Muscle of back (tissue), 11 donors: ENCODE measurements around the gene COL5A1. TPM values are rescaled to one million over a fixed set of nuclear protein-coding genes. Genes with fewer than 3 reads are reported as not detected.

Source experiments
- DNase-seq, 3 donors: peaks; one replicate each; pipeline versions ENCODE4 v3.0.0 to v3.0.0-alpha.2; 2013
- polyA plus RNA-seq, 10 donors: library from polyadenylated mRNA; unstranded; fragments of 120-200 nt; gene quantifications; one replicate each; pipeline ENCODE4 v1.2.1, GENCODE V29; 2013; ENCODE audit not compliant: insufficient read length in 10 of 10

Gene COL5A1
- polyA plus RNA-seq, 10 donors: 413 to 997 (median 534) TPM

GRCh38 chr9:134830926-134831720 lies 189.5 kb downstream of the COL5A1 start:
- no peak for DNase-seq

DNA sequence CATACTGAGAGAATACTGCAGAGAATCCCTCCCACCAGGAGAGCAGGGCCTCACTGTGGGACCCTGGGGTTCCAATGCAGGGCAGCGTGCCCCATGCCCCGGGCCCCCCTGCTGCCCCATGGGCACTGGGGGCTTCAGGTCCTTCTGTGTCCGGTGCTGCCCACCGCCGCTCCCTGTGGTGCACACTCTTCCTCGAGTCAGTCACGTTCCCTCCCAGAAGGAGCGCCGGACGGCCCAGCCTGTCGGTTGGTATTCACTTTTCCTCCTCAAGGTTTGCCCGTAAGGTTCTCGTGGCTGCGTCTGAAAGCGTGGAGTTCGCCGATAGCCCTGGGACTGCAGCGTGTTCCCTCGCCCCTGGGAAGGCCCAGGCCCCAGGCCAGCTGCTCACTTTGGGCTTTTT lies 190.9 kb downstream of the COL5A1 start:
- no peak for DNase-seq

DNA sequence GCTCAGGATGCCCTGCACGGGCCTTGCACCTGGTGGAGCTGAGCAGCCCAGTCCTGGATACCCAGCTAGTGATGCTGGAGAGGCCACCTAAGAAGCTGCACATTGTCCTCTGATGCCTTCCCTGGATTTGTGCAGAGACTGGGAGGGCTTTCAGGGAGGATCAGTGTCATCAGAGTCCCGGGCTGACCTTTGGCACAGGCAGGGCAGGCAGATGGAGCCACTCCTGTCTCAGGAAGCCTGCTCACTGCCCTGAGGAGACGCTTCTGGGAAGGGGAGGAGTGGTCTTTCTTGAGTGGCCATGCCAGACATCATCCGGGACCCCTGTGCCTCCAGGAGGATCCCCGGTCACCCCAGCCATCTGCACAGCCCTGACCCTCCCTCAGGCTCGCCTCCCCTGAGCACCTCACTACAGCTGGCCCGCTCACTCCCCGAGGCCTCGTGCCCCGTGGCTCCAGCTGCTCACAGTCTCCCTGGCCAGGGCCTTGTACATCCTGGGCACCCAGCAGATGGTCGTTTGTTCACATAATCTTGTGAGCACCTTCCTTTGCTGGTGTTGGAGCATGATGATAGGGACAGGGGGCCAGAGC lies 191.8 kb downstream of the COL5A1 start:
- no peak for DNase-seq

GRCh38 chr9:134834217-134834956 lies 192.8 kb downstream of the COL5A1 start:
- no peak for DNase-seq

- no peak for DNase-seq
These were observed 193.4 kb downstream of the COL5A1 start for GRCh38 chr9:134834957-134835419.

GRCh38 chr9:134835448-134835847 lies 193.8 kb downstream of the COL5A1 start:
- peak in 1 of 3 donors; percentile 35 for DNase-seq

DNA sequence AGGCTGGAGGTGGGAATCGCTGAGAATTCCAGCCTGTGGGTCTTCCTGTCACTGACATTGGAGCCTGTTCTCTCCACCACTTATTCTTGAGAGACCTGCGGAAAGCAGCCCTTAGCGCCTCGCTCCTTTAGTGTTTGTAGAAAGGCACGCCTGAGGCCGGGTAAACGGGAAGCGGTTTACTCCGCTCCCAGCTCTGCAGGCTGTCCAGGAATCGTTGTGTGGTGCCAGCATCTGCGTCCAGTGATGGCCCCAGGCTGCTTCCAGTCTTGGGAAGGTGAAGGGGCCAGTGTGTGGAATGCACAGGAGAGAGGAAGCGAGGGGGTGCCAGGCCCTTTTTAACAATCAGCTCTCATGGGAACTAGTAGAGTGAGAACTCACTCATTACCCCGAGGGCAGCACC lies 194.4 kb downstream of the COL5A1 start:
- no peak for DNase-seq

DNA sequence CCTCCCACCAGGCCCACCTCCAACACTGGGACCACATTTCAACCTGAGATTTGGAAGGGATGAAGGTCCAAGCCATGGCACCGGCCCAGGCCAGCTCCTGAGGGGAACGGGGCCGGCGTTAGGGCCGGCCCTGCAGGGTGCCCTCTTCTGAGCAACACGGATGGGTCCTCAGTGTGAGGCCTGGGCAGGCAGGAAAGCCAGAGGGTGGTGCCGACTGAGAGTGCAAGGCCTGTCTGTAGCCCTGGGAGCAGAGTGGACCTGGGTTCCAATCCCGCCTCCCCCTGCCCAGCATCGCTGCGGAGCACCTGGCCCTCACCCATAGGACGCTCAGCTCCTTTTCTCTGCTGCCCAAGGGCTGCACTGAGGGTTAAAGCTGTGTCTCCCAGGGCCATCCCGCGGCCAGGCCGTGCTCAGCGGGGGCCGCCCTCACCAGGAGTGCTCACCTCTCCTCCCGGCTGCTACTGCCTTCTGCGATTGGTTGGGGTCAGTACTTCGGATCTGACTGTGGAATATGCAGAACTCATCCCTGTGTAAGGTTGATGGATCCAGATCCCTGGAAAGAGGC lies 194.9 kb downstream of the COL5A1 start:
- no peak for DNase-seq

- DNase-seq: no peak
These were observed 195.9 kb downstream of the COL5A1 start for GRCh38 chr9:134837529-134837928.

- no peak for DNase-seq
These were observed 197.2 kb downstream of the COL5A1 start for GRCh38 chr9:134838651-134839454.

- no peak for DNase-seq
These were observed 198.0 kb downstream of the COL5A1 start for GRCh38 chr9:134839455-134840125.

- no peak for DNase-seq
These were observed 198.9 kb downstream of the COL5A1 start for GRCh38 chr9:134840511-134840910.

GRCh38 chr9:134841180-134841904 lies 199.7 kb downstream of the COL5A1 start:
- DNase-seq: no peak

DNA sequence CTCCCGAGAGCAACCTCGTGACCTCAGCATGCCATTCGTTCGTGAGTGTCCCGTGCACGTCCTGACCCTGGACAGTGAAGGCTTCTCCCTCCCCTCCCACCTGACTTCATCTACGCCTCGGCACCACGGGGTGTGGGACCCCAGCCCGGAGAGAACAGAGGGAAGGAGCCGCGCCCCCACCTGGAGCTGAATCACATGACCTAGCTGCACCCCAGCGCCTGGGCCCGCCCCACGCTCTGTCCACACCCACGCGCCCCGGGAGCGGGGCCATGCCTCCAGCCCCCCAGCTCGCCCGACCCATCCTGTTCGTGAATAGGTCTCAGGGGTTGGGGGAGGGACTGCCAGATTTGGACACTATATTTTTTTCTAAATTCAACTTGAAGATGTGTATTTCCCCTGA lies 200.7 kb downstream of the COL5A1 start:
- no peak for DNase-seq

GRCh38 chr9:134843740-134844139 lies 202.1 kb downstream of the COL5A1 start:
- DNase-seq: no peak

- no peak for DNase-seq
These were observed 203.2 kb downstream of the COL5A1 start for GRCh38 chr9:134844821-134845220.

DNA sequence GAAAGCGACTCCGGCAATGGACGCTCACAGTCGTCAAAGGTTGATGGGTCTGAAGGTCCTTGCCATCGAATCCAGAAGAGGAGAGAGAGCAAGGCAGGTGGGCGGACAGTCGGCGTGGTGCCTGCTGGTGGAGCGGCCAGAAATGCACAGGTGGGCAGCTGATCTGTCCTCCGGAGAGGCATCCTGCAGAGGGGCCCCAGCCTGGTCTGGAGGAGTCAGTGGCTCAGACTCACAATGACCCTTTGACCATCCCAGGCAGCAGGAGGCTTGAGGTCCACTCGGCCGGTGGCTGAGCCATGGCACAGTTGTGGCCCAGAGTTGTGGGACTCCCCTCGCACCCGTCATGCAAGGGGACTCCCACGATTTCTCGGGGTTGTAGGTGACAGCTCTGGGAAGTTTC lies 204.6 kb downstream of the COL5A1 start:
- DNase-seq: no peak

DNA sequence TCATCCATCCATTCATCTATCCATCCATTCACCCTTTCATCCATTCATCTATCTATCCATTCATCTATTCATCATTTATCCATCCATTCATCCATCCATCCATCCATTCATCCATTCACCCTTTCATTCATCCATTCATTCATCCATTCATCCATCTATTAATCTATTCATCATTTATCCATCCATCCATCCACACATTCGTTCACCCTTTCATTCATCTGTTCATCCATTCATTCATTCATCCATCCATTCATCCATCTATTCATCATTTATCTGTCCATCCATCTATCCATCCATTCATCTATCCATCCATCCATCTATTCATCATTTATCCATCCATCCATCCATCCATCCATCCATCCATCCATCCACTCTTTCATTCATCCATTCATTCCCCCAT lies 205.1 kb downstream of the COL5A1 start:
- no peak for DNase-seq

- no peak for DNase-seq
These were observed 205.5 kb downstream of the COL5A1 start for GRCh38 chr9:134847138-134847537.

- DNase-seq: no peak
These were observed 206.3 kb downstream of the COL5A1 start for GRCh38 chr9:134847752-134848432.
